PFSK-1 (cell line): ENCODE results near the gene FNIP2.

ENCODE experiments used
- FOXP2 ChIP-seq: optimal IDR thresholded peaks from 2 replicates; pipeline ENCODE3; 2011; ENCODE audit warnings: borderline replicate concordance, control low read depth, inconsistent platforms; ENCODE audit not compliant: insufficient read depth; ENCODE audit errors: extremely low read length, extremely low read depth
- POLR2AphosphoS5 ChIP-seq: IDR thresholded peaks from 2 replicates; pipeline ENCODE4 v1.6.1; 2012; ENCODE audit warnings: low read depth, mild to moderate bottlenecking, control low read depth, low read length, moderate library complexity
- REST ChIP-seq, 2 experiments: IDR thresholded peaks; 2 replicates each; pipeline versions ENCODE4 v1.6.1 to v1.8.0; 2011 to 2012; ENCODE audit warnings: low read depth in 2 of 2, low read length in 2 of 2, control low read depth in 1 of 2, inconsistent platforms in 1 of 2, mild to moderate bottlenecking in 1 of 2, moderate library complexity in 1 of 2; ENCODE audit not compliant: insufficient read depth in 1 of 2
- TAF1 ChIP-seq: IDR thresholded peaks from 2 replicates; pipeline ENCODE4 v1.6.1; 2012; ENCODE audit warnings: low read length, control low read depth, borderline replicate concordance; ENCODE audit not compliant: insufficient read depth

- no peak for TF ChIP-seq FOXP2
- TF ChIP-seq POLR2AphosphoS5, result no peak
- no peak for TF ChIP-seq REST (IDR thresholded peaks at IDR 0.05; ENCODE audit: insufficient read depth in 1 of 2, low read depth in 2 of 2, low read length in 2 of 2)
- TF ChIP-seq TAF1, result no peak
Observed at GRCh38 chr4:158859661-158860060, 90.8 kb downstream of the FNIP2 start.
